ENCODE data around the gene GIN1.

The GIN1 gene

DNA sequence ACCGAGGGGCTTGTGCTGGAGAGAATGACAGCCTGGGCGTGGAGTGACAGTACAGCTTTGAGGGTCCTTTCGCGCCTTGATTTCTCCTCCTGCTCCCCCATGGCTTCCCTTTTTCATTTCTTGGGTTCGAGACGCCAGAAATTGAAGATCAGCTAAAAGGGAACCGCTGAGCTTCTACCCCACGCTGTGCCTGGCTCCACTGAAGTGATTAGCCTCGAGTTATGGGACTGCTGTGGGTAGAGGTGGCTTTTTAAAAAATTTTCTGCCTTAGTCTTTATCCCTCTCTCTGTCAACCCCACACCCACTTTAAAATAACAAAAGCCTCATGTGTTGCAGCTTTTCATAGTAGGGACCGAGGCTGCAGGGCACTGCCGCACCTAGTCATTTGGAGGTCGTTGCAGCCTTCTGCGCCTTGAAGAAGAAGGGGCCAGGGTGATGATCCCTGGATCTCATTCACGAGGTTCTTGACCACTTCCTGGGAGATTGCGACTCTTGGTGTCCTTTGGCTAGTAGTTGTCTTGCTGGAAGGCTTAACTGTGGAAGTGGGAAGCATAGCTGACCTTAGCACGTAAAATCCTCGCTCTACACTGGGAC lies 766 bp upstream of the GIN1 start:
- no peak for TF ChIP-seq ZFX (IDR thresholded peaks at IDR 0.05; ENCODE audit: borderline replicate concordance)
- TF ChIP-seq, protein P1, sequence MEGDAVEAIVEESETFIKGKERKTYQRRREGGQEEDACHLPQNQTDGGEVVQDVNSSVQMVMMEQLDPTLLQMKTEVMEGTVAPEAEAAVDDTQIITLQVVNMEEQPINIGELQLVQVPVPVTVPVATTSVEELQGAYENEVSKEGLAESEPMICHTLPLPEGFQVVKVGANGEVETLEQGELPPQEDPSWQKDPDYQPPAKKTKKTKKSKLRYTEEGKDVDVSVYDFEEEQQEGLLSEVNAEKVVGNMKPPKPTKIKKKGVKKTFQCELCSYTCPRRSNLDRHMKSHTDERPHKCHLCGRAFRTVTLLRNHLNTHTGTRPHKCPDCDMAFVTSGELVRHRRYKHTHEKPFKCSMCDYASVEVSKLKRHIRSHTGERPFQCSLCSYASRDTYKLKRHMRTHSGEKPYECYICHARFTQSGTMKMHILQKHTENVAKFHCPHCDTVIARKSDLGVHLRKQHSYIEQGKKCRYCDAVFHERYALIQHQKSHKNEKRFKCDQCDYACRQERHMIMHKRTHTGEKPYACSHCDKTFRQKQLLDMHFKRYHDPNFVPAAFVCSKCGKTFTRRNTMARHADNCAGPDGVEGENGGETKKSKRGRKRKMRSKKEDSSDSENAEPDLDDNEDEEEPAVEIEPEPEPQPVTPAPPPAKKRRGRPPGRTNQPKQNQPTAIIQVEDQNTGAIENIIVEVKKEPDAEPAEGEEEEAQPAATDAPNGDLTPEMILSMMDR (IDR thresholded peaks at IDR 0.05) = no peak
- H3K27ac ChIP-seq = peak overlapping the region; percentile 91

DNA sequence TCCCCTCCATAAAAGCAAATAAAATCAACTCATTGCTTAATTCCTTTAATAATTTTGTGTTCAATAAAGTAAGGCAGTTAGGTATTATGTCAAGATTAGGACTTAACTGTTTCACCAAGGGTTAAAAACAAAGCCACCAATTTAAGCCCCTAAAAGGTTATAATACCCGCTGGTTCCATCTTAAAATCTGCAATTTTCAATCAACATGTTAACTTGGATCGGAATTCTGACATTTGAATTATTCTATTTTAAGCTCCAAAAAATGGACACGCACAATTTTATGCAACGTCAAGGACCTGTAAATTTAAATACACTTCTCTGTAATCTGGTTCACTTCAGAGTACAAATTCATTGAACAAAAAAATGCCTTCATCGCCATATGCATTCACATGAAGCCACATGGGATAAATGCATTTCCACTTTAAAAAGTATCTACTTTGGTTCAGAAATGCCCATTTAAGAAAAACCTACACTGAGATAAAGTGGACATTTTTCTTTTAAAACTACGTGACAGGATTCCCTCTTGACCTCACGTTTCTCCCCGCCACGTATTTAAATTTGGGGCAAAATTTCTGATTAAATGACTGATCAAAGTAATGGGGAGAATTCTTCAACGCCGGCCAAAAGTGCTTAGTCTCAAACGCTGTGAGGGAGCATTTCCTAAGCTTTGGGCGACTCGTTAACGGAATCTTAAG lies 721 bp downstream of the GIN1 start:
- peak overlapping the region; percentile 91 for H3K27ac ChIP-seq
- TF ChIP-seq, protein P1 (IDR thresholded peaks at IDR 0.05) = no peak
- TF ChIP-seq ZFX (IDR thresholded peaks at IDR 0.05; ENCODE audit: borderline replicate concordance) = no peak

DNA sequence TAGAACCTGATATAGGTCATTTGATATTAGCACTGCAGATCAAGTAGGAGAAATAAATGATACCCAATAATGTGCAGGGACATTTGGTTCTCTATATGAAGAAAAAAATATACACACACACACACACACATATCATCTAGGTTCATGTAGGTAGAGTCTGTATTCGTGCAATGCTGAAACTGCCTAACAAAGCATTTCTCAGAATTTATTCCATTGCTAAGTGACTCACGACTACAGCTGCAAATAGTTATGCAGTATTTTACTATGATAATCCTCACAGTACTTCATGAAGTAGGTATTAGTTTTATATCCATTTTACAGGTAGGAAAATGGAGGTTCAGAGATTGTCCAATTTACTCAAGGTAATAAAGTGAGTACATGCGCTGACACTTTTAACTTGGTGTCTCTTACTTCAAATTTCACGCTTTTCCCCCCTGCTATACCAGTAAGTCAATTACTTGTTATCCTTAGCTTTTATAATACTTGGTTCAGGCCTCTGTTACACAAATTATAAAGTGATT lies 2.4 kb downstream of the GIN1 start:
- H3K27ac ChIP-seq = no peak overlapping the region
- TF ChIP-seq ZFX (IDR thresholded peaks at IDR 0.05; ENCODE audit: borderline replicate concordance) = no peak
- TF ChIP-seq, protein P1 (IDR thresholded peaks at IDR 0.05) = no peak

DNA sequence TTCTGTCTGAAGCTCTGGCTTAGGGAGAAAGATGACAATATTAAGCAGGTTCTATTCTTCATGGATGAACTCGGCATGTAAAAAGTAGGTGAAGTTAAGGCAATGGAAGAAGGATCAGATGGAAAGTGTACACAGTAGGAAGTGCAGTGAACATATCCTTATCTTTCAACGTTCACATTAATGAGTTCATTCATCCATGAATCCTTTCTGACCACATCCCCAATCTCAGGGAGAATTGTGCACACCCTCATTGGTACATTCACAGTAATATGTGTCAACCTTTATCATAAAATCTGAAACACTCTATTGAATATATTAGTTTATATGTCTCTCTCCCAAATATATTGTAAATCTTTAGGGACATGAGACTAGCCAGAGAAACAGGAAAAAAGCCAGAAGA lies 5.5 kb downstream of the GIN1 start:
- no peak overlapping the region for H3K27ac ChIP-seq
- TF ChIP-seq, protein P1 (IDR thresholded peaks at IDR 0.05) = no peak
- no peak for TF ChIP-seq ZFX (IDR thresholded peaks at IDR 0.05; ENCODE audit: borderline replicate concordance)

DNA sequence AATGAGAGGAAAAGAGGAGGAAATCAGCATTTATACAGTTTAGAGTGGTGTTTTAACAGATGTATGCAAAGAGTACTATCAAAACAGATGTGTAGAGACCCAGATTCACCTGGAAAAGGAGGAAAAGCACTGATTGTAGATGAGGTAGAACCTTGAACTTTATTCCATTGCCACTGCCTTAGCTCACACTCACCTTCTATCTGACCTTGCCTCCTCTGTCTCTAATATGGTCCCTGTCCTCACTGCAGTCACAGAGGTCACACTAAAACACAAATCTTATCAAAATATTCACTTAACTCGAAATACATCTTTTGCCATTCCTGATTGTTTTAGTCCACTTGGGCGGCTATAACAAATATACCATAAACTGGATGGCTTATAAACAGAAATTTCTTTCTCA lies 7.0 kb downstream of the GIN1 start:
- H3K27ac ChIP-seq = no peak overlapping the region
- TF ChIP-seq, protein P1 (IDR thresholded peaks at IDR 0.05) = no peak

DNA sequence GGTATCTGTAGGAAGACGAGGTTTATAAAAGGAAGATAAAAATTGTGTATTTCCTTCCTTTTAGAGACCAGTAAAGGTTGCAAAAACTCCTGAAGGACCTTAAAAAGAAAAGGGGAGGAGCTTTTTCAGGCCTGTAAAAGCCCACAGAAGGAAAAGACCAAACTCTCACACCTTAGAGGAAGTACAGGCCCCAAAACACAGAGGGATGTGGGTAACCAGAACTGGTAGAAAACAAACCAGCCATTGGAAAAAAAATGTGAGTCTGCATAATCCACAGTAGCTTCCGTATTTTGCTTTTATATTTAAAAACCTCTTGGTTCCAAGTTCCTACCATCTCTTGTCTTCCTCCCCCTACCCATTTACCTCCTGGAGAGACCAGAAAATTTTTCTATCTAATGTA lies 8.5 kb downstream of the GIN1 start:
- no peak overlapping the region for H3K27ac ChIP-seq
- no peak for TF ChIP-seq ZFX (IDR thresholded peaks at IDR 0.05; ENCODE audit: borderline replicate concordance)
- TF ChIP-seq, protein P1 (IDR thresholded peaks at IDR 0.05) = no peak

DNA sequence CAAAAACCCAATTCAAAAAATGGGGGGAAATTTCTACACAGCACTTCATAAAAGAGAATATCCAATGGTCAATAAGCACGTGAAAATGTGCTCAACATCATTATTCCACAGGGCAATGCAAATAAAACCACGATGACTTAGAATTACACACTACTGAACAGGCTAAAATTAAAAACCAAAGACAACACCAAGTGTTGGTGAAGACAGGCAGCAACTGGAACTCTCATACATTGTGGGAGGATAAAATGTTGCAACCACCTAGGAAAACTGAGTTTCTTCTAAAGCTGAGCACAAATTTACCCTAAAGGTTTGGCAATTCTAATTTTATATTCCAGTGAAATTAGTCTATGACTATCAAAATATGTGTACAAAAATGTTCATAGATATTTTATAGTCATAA lies 9.5 kb downstream of the GIN1 start:
- H3K27ac ChIP-seq = no peak overlapping the region
- TF ChIP-seq ZFX (IDR thresholded peaks at IDR 0.05; ENCODE audit: borderline replicate concordance) = no peak
- TF ChIP-seq, protein P1 (IDR thresholded peaks at IDR 0.05) = no peak

Data from 22Rv1 (cell line).